ENCODE data around the gene PDGFB. TPM values are rescaled to one million over a fixed set of nuclear protein-coding genes. Genes with fewer than 3 reads are reported as not detected.

The PDGFB gene
- total RNA-seq, 2 donors from 2014 or later, result 1.9 to 5.6 TPM

DNA sequence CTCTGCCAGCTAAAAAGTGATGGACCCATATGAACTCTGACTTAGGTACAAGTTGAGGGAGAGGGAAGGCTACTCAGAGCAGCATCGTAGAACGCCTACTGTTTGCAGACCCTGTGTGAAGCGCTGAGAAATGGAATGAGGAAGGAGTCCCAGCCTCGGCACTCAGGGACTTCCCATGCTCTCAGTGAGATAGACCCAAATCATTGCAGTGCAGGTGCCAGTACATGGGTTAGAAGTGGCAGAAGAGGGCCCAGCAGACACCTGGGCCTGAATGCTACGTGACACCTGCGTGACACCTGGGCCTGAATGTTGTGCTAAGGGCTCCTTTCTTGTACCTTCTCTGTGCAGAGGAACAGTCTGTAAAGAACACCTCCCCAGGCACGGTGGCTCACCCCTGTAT is 2.6 kb upstream of the PDGFB start:
- no peaks in the 10 kb centered on the region for H3K9me3 ChIP-seq
- TF ChIP-seq, protein P1, sequence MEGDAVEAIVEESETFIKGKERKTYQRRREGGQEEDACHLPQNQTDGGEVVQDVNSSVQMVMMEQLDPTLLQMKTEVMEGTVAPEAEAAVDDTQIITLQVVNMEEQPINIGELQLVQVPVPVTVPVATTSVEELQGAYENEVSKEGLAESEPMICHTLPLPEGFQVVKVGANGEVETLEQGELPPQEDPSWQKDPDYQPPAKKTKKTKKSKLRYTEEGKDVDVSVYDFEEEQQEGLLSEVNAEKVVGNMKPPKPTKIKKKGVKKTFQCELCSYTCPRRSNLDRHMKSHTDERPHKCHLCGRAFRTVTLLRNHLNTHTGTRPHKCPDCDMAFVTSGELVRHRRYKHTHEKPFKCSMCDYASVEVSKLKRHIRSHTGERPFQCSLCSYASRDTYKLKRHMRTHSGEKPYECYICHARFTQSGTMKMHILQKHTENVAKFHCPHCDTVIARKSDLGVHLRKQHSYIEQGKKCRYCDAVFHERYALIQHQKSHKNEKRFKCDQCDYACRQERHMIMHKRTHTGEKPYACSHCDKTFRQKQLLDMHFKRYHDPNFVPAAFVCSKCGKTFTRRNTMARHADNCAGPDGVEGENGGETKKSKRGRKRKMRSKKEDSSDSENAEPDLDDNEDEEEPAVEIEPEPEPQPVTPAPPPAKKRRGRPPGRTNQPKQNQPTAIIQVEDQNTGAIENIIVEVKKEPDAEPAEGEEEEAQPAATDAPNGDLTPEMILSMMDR (IDR thresholded peaks at IDR 0.05), result no peak
- H3K4me3 ChIP-seq, result no peak overlapping the region
- H3K27ac ChIP-seq, result no peak overlapping the region
- no peaks in the 10 kb centered on the region for H3K36me3 ChIP-seq
- H3K9ac ChIP-seq (ENCODE audit: low read depth in 2 of 2, low read length in 2 of 2), result no peak overlapping the region
- H3K27me3 ChIP-seq, result peaks cover 47% of the 10 kb centered on the region
- intact Hi-C loops (cut with DNase I), result loop anchor here (10.0 kb wide), 1 partner anchor 57 kb away; no protein-coding TSS in a partner anchor
- no peak for DNase-seq
- peaks cover 5% of the 10 kb centered on the region for H3K4me1 ChIP-seq

DNA sequence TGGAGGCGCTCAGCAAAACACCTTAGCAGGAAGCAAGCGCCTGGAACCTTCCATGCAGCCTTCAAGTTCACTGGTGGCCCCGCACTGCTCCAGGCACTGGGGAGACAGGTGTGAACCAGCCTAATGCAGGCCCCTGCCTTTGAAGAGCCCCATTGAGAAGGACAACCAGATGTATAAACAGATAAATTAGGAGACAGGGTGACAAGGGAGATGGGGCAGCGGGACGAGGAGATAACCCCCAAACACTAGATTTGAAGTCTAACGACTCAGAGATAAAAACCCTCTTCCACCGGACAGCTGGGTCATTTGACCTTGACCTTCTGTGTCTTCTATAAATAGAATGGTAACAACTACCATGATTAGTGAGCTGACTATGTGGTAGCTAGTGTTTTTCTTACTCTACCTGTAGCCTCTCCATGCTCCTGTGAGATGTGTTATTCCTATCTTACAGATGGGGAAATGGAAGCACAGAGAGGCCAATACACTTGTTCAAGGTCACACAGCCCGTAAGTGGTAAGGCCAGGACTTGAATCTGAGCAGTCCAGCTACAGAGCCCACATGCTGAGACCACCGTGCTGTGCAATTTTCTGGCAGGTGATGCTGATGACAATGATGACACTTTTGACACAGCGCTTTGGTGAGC is 2.0 kb upstream of the PDGFB start:
- H3K9ac ChIP-seq (ENCODE audit: low read depth in 2 of 2, low read length in 2 of 2), result no peak overlapping the region
- TF ChIP-seq, protein P1 (IDR thresholded peaks at IDR 0.05), result no peak
- H3K4me3 ChIP-seq, result no peak overlapping the region
- peaks cover 47% of the 10 kb centered on the region for H3K27me3 ChIP-seq
- H3K27ac ChIP-seq, result no peak overlapping the region
- H3K36me3 ChIP-seq, result no peaks in the 10 kb centered on the region
- peaks cover 7% of the 10 kb centered on the region for H3K4me1 ChIP-seq
- no peaks in the 10 kb centered on the region for H3K9me3 ChIP-seq
- intact Hi-C loops (cut with DNase I), result loop anchor here (10.0 kb wide), 1 partner anchor 58 kb away; no protein-coding TSS in a partner anchor
- DNase-seq, result no peak

DNA sequence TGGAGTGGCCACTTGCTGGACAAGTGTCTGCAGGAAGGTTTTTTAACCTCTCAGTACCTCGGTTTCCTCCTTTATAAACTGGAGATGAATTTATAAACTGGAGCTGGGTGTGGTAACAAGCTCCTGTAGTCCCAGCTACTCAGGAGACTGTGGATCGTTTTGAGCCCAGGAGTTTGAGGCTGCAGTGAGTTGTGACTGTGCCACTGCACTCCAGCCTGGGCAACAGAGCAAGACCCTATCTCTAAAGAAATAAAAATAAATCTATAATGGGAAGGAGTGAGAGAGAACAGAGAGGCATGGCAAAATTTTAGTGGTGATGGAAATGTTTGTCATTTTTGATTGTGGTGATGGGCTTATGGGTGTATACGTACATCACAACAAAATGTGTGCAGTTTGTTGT is 1.4 kb upstream of the PDGFB start:
- intact Hi-C loops (cut with DNase I), result loop anchor here (10.0 kb wide), 1 partner anchor 59 kb away; no protein-coding TSS in a partner anchor
- peaks cover 42% of the 10 kb centered on the region for H3K27me3 ChIP-seq
- H3K27ac ChIP-seq, result no peak overlapping the region
- no peaks in the 10 kb centered on the region for H3K9me3 ChIP-seq
- H3K36me3 ChIP-seq, result no peaks in the 10 kb centered on the region
- H3K4me3 ChIP-seq, result no peak overlapping the region
- TF ChIP-seq, protein P1 (IDR thresholded peaks at IDR 0.05), result no peak
- no peak overlapping the region for H3K9ac ChIP-seq (ENCODE audit: low read depth in 2 of 2, low read length in 2 of 2)
- H3K4me1 ChIP-seq, result peaks cover 13% of the 10 kb centered on the region
- no peak for DNase-seq

DNA sequence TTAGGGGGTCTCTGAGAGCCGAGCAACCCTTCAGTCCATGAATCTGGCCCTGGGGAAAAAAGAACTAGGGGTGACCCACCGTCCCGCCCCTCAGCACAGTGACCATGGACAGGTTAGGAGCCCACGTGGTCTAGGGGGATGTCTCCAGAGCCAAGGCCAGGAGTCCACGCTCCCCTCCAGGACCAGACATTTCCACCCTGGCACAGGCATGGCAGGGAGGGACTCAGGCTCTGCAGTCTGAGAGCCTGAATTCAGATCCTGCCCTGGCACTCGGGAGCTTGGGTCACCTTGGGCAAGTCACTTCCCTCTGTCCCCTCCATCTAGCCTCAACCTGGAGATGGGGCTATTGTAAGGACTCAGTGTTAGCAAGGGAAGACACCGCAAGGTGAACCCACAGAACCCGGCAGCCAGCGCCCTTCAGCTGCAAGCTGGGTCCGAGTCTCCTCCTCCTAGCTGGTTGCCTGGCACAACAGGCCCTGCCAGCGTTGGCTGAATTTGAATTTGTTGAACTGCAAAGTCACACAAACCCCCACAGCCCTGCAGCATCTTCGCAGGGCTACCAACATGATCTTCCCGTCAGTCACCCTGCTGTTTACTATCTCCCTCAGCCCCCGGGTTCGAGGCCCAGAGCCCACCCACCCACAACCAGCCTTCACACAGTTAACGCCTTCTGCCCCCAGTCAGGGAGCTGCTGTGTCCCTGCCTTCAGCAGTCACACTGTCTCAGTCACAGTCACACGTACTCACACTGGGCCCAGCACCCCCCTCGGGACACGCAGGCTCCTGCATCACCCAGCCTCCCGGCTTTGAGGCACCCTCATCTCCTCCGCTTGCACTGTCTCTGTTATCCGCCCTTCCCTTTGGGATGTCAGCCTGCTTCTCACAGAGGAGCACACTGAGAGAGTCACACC is 603 bp upstream of the PDGFB start:
- H3K4me3 ChIP-seq, result no peak overlapping the region
- DNase-seq, result no peak
- peaks cover 42% of the 10 kb centered on the region for H3K27me3 ChIP-seq
- H3K9ac ChIP-seq (ENCODE audit: low read depth in 2 of 2, low read length in 2 of 2), result no peak overlapping the region
- intact Hi-C loops (cut with DNase I), result loop anchor here (10.0 kb wide), 1 partner anchor 59 kb away; no protein-coding TSS in a partner anchor
- TF ChIP-seq, protein P1 (IDR thresholded peaks at IDR 0.05), result no peak
- no peak overlapping the region for H3K27ac ChIP-seq
- H3K4me1 ChIP-seq, result peaks cover 17% of the 10 kb centered on the region
- H3K9me3 ChIP-seq, result no peaks in the 10 kb centered on the region
- no peaks in the 10 kb centered on the region for H3K36me3 ChIP-seq

DNA sequence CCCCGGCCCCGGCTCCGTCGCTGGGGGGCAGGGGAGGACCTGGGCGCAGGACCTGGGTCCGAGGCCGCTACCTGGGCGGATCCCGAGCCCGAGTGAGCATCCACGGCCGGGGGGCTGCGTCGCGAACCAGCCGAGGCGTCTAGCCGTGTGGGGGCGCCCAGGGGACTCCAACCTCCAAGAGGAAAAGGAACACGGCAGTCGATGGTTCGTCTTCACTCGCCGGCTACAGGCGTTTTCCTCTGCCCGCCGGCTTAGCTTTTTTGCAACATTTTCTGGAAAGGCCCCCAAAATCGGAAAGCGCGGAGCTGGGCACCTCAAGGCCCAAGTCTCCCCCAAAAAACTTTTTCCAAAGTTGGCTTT is 666 bp downstream of the PDGFB start:
- Histone ChIP-seq H3K27ac (no peak overlapping the region), H3K9ac (ENCODE audit: low read depth in 2 of 2, low read length in 2 of 2) (peak overlapping the region in 1 of 2 donors; percentile 43), H3K27me3 (peaks cover 42% of the 10 kb centered on the region), H3K36me3 (no peaks in the 10 kb centered on the region), H3K9me3 (no peaks in the 10 kb centered on the region), H3K4me1 (peaks cover 17% of the 10 kb centered on the region), H3K4me3 (peak overlapping the region; percentile 32)
- TF ChIP-seq, protein P1 (IDR thresholded peaks at IDR 0.05), result no peak
- DNase-seq, result no peak
- intact Hi-C loops (cut with DNase I), result loop anchor here (10.0 kb wide), 1 partner anchor 61 kb away; no protein-coding TSS in a partner anchor
